K562 treated with DMSO at 1 percent for 12 hours (cell line): ENCODE measurements around the gene ZNF77. TPM values are rescaled to one million over a fixed set of nuclear protein-coding genes. Genes with fewer than 3 reads are reported as not detected.

ENCODE experiments used
- total RNA-seq: library from RNA; unstranded; fragments of 300-600 nt; gene quantifications from 2 replicates; pipeline ENCODE4 v1.2.3, GENCODE V29; 2022; ENCODE audit not compliant: insufficient read depth

The ZNF77 gene
- 8.4 and 9.3 TPM in 2 replicates for total RNA-seq

DNA sequence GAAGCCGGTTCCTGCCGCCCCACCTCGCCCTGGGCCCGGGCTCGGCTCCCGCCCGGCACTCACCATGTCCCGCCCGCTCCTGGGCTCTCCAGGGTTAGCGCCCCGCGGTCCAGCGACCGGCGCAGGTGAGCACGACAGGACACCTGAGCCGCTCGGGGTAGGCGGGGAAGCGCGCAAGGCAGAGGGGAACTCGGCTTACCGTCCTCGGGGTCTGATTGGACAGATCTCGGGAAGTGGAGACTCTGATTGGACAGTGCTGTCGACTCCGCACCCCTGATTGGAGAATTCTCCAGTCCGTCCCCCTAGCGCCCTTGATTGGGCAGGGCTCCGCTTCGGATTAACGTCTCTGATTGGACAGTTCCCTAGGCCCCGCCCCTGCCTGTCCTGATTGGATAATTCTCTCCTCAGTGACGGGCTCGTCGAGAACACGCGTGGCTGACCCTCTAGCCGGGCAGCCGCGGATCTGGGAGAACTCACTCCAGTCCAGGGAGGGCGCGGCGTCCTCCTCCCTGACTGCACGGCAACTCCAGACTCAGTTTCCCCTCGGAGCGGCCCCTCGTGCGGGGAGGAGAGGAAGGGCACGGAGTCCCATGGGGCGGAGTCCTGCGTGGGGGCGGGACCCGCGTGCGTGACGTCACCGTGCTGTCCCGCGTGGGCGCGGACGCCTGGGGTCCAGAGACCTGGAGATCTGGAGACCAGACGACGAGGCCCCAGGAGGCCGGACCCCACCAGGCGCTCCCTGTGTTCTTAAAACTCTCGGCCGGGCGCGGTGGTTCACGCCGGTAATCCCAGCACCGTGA is at the start of gene ZNF77:
TSS of gene ZNF77 (minus strand) at position 197 of the 800 bp plus-strand sequence. CDS start at position 66, 131 bp downstream.

DNA sequence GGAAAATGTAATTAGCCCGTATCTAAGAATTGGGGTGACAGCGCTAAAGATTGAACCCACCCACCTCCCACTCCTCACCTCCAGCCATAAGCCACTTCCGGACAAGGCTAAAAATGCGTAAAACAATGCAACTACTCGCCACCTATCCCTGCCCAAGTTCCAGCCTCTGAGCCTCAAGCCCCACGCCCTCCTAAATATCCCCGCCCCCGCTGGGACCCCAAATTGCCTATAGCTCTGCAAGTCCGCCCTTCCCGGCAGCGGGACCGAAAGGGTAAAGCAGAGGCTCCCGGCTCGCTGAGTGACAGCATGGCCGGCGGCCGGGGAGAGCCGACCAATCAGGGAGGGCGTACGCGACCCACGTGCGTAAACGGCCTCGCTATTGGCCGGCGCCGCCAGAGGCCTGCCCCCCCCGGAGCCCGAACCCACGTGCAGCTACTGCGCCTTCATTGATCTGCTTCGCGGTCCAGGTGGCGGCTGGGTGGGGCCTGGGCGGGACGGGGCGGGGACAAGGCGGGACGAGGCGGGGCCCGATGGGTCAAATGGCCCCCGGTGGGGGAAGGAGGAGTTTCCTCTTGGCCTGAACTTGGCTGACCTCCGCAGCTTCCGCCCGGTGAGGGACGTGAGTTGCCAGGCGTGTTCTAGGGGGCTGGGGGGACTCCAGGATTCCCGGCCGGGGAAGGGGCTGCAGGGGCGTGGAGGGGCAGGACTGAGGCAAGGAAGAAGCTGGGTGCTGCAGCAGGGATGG is 32.4 kb upstream of the ZNF77 start, which contains the start of gene TLE6:
TSS of gene TLE6 (plus strand) at position 564 of the 745 bp plus-strand sequence. CDS start 670 bp downstream, outside the sequence.

DNA sequence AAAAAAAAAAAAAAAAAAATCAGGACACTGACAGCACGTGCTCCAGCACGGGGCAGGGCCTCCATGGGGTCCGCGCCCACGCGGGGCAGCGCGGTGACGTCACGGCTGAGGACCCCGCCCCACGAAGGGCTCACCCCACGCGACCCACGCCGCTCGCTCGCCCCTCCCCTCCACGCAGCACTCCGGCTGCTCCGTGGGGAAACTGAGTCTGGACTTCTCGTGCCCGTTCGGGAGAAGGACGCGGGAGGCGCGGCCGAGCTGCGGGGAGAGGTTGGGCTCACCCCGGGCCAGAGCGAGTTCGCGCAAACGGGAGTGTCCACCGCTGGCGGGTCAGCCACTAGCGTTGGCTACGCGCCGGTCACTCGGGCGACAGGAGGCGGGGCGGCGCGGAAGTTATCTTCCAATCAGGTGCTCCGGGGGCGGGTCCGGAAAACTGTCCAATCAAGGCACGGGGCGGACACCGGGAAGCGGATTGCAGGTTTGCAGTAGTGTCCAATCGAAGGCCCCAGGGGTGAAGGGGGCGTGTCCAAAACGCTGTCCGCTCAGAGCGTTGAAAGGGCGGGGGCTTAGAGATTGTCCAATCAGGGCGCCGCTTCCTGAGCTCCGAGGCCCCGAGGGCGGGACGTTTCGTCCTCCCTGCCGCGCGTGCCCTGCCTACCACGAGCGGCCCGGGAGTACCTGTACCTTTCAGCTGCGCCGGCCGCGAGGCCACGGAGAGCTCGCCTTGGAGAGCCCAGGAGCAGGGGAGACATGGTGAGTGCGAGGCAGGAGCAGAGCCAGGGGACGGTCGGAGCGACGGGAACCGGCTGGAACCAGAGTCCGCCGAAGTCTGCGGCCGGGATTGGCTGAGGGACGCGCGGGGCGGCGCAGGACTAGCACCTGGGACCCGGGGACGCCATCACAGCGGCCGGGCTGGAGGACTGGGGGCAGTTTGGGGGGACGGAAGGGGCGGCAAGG is 44.2 kb downstream of the ZNF77 start, which contains the start of gene ZNF57:
TSS of gene ZNF57 (plus strand) at position 633 of the 957 bp plus-strand sequence. CDS start at position 751, 118 bp downstream.

Other genes with a start within 250 kb of the ZNF77 start
- gene GNG7, start 242.3 kb downstream of the ZNF77 start, total RNA-seq: 0.36 and 1.3 TPM in 2 replicates
- gene DIRAS1, start 223.6 kb downstream of the ZNF77 start, total RNA-seq: 3.4 and 4.7 TPM in 2 replicates
- 159 and 192 TPM in 2 replicates for gene SLC39A3, start 205.0 kb downstream of the ZNF77 start, total RNA-seq
- gene SGTA, start 161.7 kb downstream of the ZNF77 start, total RNA-seq: 100 and 123 TPM in 2 replicates
- 103 and 154 TPM in 2 replicates for gene THOP1, start 159.5 kb downstream of the ZNF77 start, total RNA-seq
- gene ZNF554, start 125.1 kb downstream of the ZNF77 start, total RNA-seq: 1.8 and 2.7 TPM in 2 replicates
- gene ZNF555, start 103.5 kb downstream of the ZNF77 start, total RNA-seq: 1.0 and 4.9 TPM in 2 replicates
- gene ZNF556, start 77.6 kb downstream of the ZNF77 start, total RNA-seq: 0.96 TPM in 1 of 2 replicates, not detected in the other
- 2.4 and 5.7 TPM in 2 replicates for gene ZNF57, start 44.0 kb downstream of the ZNF77 start, total RNA-seq
- 5.8 and 8.3 TPM in 2 replicates for gene TLE6, start 32.6 kb upstream of the ZNF77 start, total RNA-seq
- gene TLE2, start 84.3 kb upstream of the ZNF77 start, total RNA-seq: 35.1 and 53.0 TPM in 2 replicates
- gene TLE5, start 117.5 kb upstream of the ZNF77 start, total RNA-seq: 318 and 363 TPM in 2 replicates
- gene GNA11, start 149.4 kb upstream of the ZNF77 start, total RNA-seq: 19.8 and 32.9 TPM in 2 replicates
- not detected in 2 replicates for gene GNA15, start 191.1 kb upstream of the ZNF77 start, total RNA-seq
- not detected in 2 replicates for gene S1PR4, start 233.8 kb upstream of the ZNF77 start, total RNA-seq
- gene NCLN, start 241.0 kb upstream of the ZNF77 start, total RNA-seq: 48.9 and 57.2 TPM in 2 replicates